Measurements from ENCODE around the gene CDC42BPA.

CDC42BPA gene

GRCh38 chr1:226954777-226955176 lies 363.5 kb downstream of the CDC42BPA start:
- no peak for DNase-seq

- no peak for DNase-seq
These were observed 364.0 kb downstream of the CDC42BPA start for GRCh38 chr1:226954337-226954736.

- no peak for DNase-seq
These were observed 365.0 kb downstream of the CDC42BPA start for GRCh38 chr1:226953175-226953800.

- DNase-seq, result no peak
These were observed 366.2 kb downstream of the CDC42BPA start for GRCh38 chr1:226952118-226952441.

GRCh38 chr1:226951286-226952117 lies 366.8 kb downstream of the CDC42BPA start:
- no peak for DNase-seq

GRCh38 chr1:226950871-226951270 lies 367.4 kb downstream of the CDC42BPA start:
- no peak for DNase-seq

- no peak for DNase-seq
These were observed 368.0 kb downstream of the CDC42BPA start for GRCh38 chr1:226950316-226950715.

GRCh38 chr1:226949401-226949800 lies 368.9 kb downstream of the CDC42BPA start:
- no peak for DNase-seq

- no peak for DNase-seq
These were observed 369.3 kb downstream of the CDC42BPA start for GRCh38 chr1:226948996-226949395.

- no peak for DNase-seq
These were observed 369.8 kb downstream of the CDC42BPA start for GRCh38 chr1:226948480-226948879.

GRCh38 chr1:226948051-226948450 lies 370.2 kb downstream of the CDC42BPA start:
- DNase-seq, result no peak

- no peak for DNase-seq
These were observed 371.5 kb downstream of the CDC42BPA start for GRCh38 chr1:226946841-226947240.

- DNase-seq, result no peak
These were observed 372.0 kb downstream of the CDC42BPA start for GRCh38 chr1:226946285-226946684.

- no peak for DNase-seq
These were observed 372.4 kb downstream of the CDC42BPA start for GRCh38 chr1:226945858-226946245.

- DNase-seq, result no peak
These were observed 373.0 kb downstream of the CDC42BPA start for GRCh38 chr1:226945106-226945857.

GRCh38 chr1:226943927-226944326 lies 374.4 kb downstream of the CDC42BPA start:
- no peak for DNase-seq

GRCh38 chr1:226943156-226943555 lies 375.1 kb downstream of the CDC42BPA start:
- no peak for DNase-seq

- DNase-seq, result no peak
These were observed 375.9 kb downstream of the CDC42BPA start for GRCh38 chr1:226942392-226942791.

GRCh38 chr1:226940806-226941067 lies 377.6 kb downstream of the CDC42BPA start:
- no peak for DNase-seq

- DNase-seq, result peak; percentile 100
These were observed 378.1 kb downstream of the CDC42BPA start, which contains the start of gene COQ8A for GRCh38 chr1:226940029-226940805. TSS of gene COQ8A (plus strand) at chr1:226940294. CDS start at chr1:226961386, 21,092 bp downstream.

Data from hematopoietic multipotent progenitor cell treated with erythropoietin and hydrocortisone succinate and interleukin-3 and kit ligand, for 4 days (in vitro differentiated cells).